HL-60/S4 treated with retinoic acid at 250 ng/mL for 4 days and 3 days (cell line): Measurements from ENCODE around the gene TBC1D28.
"Not testable (repeated sequence)": the region's sequence is repeated elsewhere in the genome, so short reads cannot be mapped to it uniquely, and the experiment has no call there.

Source experiments
- in situ Hi-C: fragments of 300-500 bp; cut with MboI; formaldehyde crosslinking; loops from 2 replicates; pipeline ENCODE4 v1.7.0; 2022; ENCODE audit warnings: low sequenced_read_pairs

The TBC1D28 gene

GRCh38 chr17:18617613-18618012, 26.6 kb downstream of the TBC1D28 start:
- in situ Hi-C loops, result not testable (repeated sequence)

- in situ Hi-C loops, result not testable (repeated sequence)
Observed at GRCh38 chr17:18613016-18613415, 31.2 kb downstream of the TBC1D28 start.

GRCh38 chr17:18593138-18593537, 51.1 kb downstream of the TBC1D28 start:
- in situ Hi-C loops, result not testable (repeated sequence)
